Lung (tissue), 12 donors: ENCODE measurements around the gene TFR2. TPM values are rescaled to one million over a fixed set of nuclear protein-coding genes. Genes with fewer than 3 reads are reported as not detected.

Experiments
- ATAC-seq: fragments of 200-7000 bp; cut with Tn5 transposase; one replicate; pipeline ENCODE4 v1.9.1; 2020; ENCODE audit warnings: moderate number of reproducible peaks; ENCODE audit not compliant: insufficient read depth, low FRiP score
- DNase-seq, 3 donors: peaks; one replicate each; pipeline ENCODE4 v3.0.0-alpha.2; 2013 to 2017
- H3K27ac ChIP-seq, 2 donors: one replicate each; pipeline ENCODE4 v1.5.1; 2013; ENCODE audit warnings: mild to moderate bottlenecking in 2 of 2, moderate library complexity in 2 of 2, control low read depth in 1 of 2, inconsistent platforms in 1 of 2, low read depth in 1 of 2, low read length in 1 of 2
- H3K27me3 ChIP-seq, 3 donors: one replicate each; pipeline ENCODE4 v1.5.1; 2013; ENCODE audit warnings: low read length in 2 of 3; ENCODE audit not compliant: control insufficient read depth in 3 of 3, insufficient read depth in 3 of 3
- H3K36me3 ChIP-seq, 4 donors: one replicate each; pipeline ENCODE4 v1.5.1; 2013; ENCODE audit warnings: low read length in 4 of 4, mild to moderate bottlenecking in 1 of 4, moderate library complexity in 1 of 4; ENCODE audit not compliant: control insufficient read depth in 4 of 4, insufficient read depth in 4 of 4
- H3K4me1 ChIP-seq, 5 donors: one replicate each; pipeline ENCODE4 v1.5.1; 2013; ENCODE audit warnings: low read length in 5 of 5, mild to moderate bottlenecking in 2 of 5, moderate library complexity in 1 of 5; ENCODE audit not compliant: control insufficient read depth in 5 of 5, insufficient read depth in 5 of 5
- H3K4me3 ChIP-seq: one replicate; pipeline ENCODE4 v1.5.1; 2013; ENCODE audit warnings: mild to moderate bottlenecking, control low read depth, moderate library complexity
- H3K9ac ChIP-seq, 2 donors: one replicate each; pipeline ENCODE4 v1.5.1; 2013; ENCODE audit warnings: low read length in 2 of 2, control low read depth in 1 of 2; ENCODE audit not compliant: insufficient read depth in 1 of 2
- H3K9me3 ChIP-seq, 4 donors: one replicate each; pipeline ENCODE4 v1.5.1; 2013; ENCODE audit warnings: low read length in 3 of 4, mild to moderate bottlenecking in 1 of 4, moderate library complexity in 1 of 4; ENCODE audit not compliant: control insufficient read depth in 4 of 4, insufficient read depth in 3 of 4
- WGBS, 2 donors: extraction: QIAGEN DNeasy Blood & Tissue Kit; methylation state at CpG; one replicate each; pipeline ENCODE4 v1.1.7; 2013; 5-methylcytosine and 5-hydroxymethylcytosine counted together
- polyA plus RNA-seq, 2 donors: library from polyadenylated mRNA; stranded (reverse); fragments of 200-250 nt; gene quantifications; one replicate each; pipeline ENCODE4 v1.2.1, GENCODE V29; 2013
- total RNA-seq, 2 donors: library from RNA; depleted of rRNA in 1 of 2; stranded (reverse); fragments of >200 nt in 1 of 2; gene quantifications; one replicate each; pipeline ENCODE4 v1.2.1, GENCODE V29; 2014 to 2021
- TF ChIP-seq, protein P1 (sequence below): IDR thresholded peaks from 2 replicates; pipeline ENCODE4 v1.5.1; 2012; ENCODE audit warnings: mild to moderate bottlenecking; ENCODE audit errors: control extremely low read depth, extremely low read depth
- donor health status: control.
- donor health status: control.
- donor health status: Bipolar disorder and iron deficiency.
- donor health status: healthy.
- donor health status: DM: yes; HTN: yes; CAD: no.

TFR2 gene
- total and polyA plus RNA-seq, 4 donors, result 0.33 to 2.1 (median 1.3) TPM

DNA sequence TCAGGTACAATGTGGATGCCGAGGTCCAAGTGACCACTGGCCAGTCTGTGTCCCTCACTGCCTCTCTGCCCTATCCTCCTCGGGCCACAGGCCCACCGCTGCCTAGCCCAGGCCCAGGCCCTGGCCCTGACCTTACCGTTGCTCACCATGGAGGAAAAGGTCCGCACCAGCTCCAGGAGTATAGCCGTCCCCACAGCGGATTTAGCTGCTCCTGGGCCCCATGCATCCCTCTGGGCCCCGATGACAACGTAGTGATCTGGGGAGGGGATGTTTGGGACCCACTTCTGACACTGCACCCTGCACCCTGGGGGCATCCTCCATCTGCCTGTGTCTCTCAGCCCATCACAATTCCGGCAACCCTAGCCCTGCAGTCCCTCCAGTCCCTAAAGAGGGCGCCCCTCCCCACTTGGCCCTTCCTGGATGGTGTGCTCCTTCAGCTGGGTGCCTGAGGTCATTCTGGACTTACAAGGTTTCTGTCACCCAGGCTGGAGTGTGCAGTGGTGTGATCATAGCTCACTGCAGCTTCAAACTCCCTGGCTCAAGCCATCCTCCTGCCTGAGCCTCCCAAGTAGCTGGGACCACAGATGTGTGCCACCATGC lies 12.1 kb downstream of the TFR2 start:
- no peak for ATAC-seq
- no peak overlapping the region for H3K9ac ChIP-seq
- H3K4me1 ChIP-seq, result peaks cover 0 to 6% (median 0%) of the 10 kb centered on the region in 5 donors
- no peak for DNase-seq
- TF ChIP-seq, protein P1, sequence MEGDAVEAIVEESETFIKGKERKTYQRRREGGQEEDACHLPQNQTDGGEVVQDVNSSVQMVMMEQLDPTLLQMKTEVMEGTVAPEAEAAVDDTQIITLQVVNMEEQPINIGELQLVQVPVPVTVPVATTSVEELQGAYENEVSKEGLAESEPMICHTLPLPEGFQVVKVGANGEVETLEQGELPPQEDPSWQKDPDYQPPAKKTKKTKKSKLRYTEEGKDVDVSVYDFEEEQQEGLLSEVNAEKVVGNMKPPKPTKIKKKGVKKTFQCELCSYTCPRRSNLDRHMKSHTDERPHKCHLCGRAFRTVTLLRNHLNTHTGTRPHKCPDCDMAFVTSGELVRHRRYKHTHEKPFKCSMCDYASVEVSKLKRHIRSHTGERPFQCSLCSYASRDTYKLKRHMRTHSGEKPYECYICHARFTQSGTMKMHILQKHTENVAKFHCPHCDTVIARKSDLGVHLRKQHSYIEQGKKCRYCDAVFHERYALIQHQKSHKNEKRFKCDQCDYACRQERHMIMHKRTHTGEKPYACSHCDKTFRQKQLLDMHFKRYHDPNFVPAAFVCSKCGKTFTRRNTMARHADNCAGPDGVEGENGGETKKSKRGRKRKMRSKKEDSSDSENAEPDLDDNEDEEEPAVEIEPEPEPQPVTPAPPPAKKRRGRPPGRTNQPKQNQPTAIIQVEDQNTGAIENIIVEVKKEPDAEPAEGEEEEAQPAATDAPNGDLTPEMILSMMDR, result no peak
- H3K9me3 ChIP-seq, result no peaks in the 10 kb centered on the region
- no peak overlapping the region for H3K27ac ChIP-seq
- 80 to 85% methylated on average over 11 of the region's 11 CpGs for WGBS, 2 donors
- peaks cover 0 to 14% (median 10%) of the 10 kb centered on the region in 3 donors for H3K27me3 ChIP-seq
- no peaks in the 10 kb centered on the region for H3K36me3 ChIP-seq
- no peak overlapping the region for H3K4me3 ChIP-seq

- ATAC-seq (no peak), DNase-seq (no peak)
- Histone ChIP-seq H3K27me3 (no peaks in the 10 kb centered on the region), H3K9ac (no peak overlapping the region), H3K4me3 (no peak overlapping the region), H3K4me1 (peaks cover 0 to 6% (median 0%) of the 10 kb centered on the region in 5 donors), H3K36me3 (no peaks in the 10 kb centered on the region), H3K27ac (no peak overlapping the region), H3K9me3 (no peaks in the 10 kb centered on the region)
- WGBS, 2 donors, result 78 to 91% methylated on average over 21 of the region's 21 CpGs
- TF ChIP-seq, protein P1, result no peak
These were observed 14.2 kb downstream of the TFR2 start for GRCh38 chr7:100627238-100627549.

GRCh38 chr7:100626530-100627237 lies 14.7 kb downstream of the TFR2 start:
- Histone ChIP-seq H3K27ac (no peak overlapping the region), H3K4me3 (no peak overlapping the region), H3K27me3 (no peaks in the 10 kb centered on the region), H3K36me3 (no peaks in the 10 kb centered on the region), H3K9ac (no peak overlapping the region), H3K4me1 (peaks cover 0 to 6% (median 0%) of the 10 kb centered on the region in 5 donors), H3K9me3 (no peaks in the 10 kb centered on the region)
- ATAC-seq (peak; percentile 93), DNase-seq (peak; percentile 82 to 91 (median 89))
- WGBS, 2 donors, result 3% methylated on average over 36 to 37 of the region's 37 CpGs
- TF ChIP-seq, protein P1, result no peak
